ENCODE data around the gene KNTC1. TPM values are rescaled to one million over a fixed set of nuclear protein-coding genes. Genes with fewer than 3 reads are reported as not detected.
A peak's percentile ranks its signal among the peaks of the same experiment; 100 is the strongest.

The KNTC1 gene
- total and polyA plus RNA-seq, 2 of the 13 experiments (the other 11 are each of a cell fraction or from before 2014, with no cell fraction given): 45.1 to 57.6 TPM

DNA sequence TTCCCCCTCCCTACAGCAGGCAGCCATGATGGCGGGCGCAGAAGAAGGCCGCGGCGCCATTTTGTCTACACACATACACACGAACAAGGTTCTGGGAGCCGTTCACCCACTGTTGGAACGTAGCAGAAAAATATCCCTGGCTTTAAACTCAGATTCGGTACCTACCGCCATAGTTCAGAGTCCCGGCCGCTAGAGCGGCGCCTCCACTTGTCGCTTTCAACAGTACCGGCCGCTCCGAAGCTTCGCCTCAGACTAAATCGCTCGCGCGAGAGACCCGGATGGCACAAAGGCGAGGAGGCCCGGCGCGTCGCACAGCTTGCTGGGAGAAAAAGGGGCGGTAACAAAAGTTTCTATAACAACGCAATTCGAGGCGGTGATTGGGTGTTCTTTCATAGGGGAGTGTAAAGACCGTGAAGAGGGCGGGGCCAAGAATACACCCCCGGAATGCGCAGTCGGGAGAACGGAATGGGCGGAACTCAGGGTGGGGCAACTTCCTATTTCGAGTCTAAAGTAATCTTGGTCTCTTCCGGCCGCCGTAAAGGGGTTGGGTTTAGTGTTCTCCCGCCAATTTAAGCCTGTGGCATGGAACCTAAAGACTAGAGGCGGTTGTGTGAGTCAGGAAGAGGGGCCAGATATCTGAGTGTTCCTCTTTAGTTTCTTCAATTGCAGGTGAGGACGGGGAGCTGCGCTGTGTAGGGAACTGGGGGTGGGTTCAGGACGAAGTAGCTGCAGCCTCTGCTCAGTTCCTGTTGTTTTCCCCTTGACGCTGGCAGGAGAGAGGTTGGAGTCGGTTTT lies at the start of gene KNTC1, which contains the start of gene RSRC2 (continued):
- TF ChIP-seq HNF1A (IDR thresholded peaks at IDR 0.05; ENCODE audit: low read depth): no peak
- TF ChIP-seq HNF1A (CRISPR knock-in tag; IDR thresholded peaks at IDR 0.05; ENCODE audit: borderline replicate concordance): no peak; the same call in 1 of the 2 replicates
- no peak for TF ChIP-seq SCMH1 (CRISPR knock-in tag; IDR thresholded peaks at IDR 0.05; ENCODE audit: borderline replicate concordance)
- TF ChIP-seq ZNF564 (CRISPR knock-in tag; IDR thresholded peaks at IDR 0.05): no peak; the same call in 1 of the 2 replicates
- TF ChIP-seq, protein P1, sequence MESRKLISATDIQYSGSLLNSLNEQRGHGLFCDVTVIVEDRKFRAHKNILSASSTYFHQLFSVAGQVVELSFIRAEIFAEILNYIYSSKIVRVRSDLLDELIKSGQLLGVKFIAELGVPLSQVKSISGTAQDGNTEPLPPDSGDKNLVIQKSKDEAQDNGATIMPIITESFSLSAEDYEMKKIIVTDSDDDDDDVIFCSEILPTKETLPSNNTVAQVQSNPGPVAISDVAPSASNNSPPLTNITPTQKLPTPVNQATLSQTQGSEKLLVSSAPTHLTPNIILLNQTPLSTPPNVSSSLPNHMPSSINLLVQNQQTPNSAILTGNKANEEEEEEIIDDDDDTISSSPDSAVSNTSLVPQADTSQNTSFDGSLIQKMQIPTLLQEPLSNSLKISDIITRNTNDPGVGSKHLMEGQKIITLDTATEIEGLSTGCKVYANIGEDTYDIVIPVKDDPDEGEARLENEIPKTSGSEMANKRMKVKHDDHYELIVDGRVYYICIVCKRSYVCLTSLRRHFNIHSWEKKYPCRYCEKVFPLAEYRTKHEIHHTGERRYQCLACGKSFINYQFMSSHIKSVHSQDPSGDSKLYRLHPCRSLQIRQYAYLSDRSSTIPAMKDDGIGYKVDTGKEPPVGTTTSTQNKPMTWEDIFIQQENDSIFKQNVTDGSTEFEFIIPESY (CRISPR knock-in tag; IDR thresholded peaks at IDR 0.05): no peak
- TF ChIP-seq, protein P2, sequence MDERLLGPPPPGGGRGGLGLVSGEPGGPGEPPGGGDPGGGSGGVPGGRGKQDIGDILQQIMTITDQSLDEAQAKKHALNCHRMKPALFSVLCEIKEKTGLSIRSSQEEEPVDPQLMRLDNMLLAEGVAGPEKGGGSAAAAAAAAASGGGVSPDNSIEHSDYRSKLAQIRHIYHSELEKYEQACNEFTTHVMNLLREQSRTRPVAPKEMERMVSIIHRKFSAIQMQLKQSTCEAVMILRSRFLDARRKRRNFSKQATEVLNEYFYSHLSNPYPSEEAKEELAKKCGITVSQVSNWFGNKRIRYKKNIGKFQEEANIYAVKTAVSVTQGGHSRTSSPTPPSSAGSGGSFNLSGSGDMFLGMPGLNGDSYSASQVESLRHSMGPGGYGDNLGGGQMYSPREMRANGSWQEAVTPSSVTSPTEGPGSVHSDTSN (CRISPR knock-in tag; IDR thresholded peaks at IDR 0.05): no peak
- peak; percentile 34; the same call in 1 of the 2 replicates for TF ChIP-seq CEBPB (IDR thresholded peaks at IDR 0.05; ENCODE audit: borderline replicate concordance, low read depth, low read length)
- TF ChIP-seq ZNF891 (CRISPR knock-in tag; IDR thresholded peaks at IDR 0.05): peak; percentile 6; the same call in 1 of the 2 replicates
- no peak for TF ChIP-seq PPARG (CRISPR knock-in tag; conservative IDR thresholded peaks at IDR 0.05)
- peak; percentile 86; the same call in 1 of the 2 replicates for TF ChIP-seq SALL2 (CRISPR knock-in tag; IDR thresholded peaks at IDR 0.05)
- TF ChIP-seq MTA3 (CRISPR knock-in tag; IDR thresholded peaks at IDR 0.05): no peak
- peak; percentile 62 for TF ChIP-seq MEIS2 (CRISPR knock-in tag; IDR thresholded peaks at IDR 0.05)
- 0 out of 2 replicates have a peak, but pooled peaks have one; percentile 10 for TF ChIP-seq ZNF292 (CRISPR knock-in tag; IDR thresholded peaks at IDR 0.05; ENCODE audit: borderline replicate concordance, low read depth)
- peak; percentile 66; the same call in 1 of the 2 replicates for TF ChIP-seq ERF (CRISPR knock-in tag; IDR thresholded peaks at IDR 0.05)
- TF ChIP-seq ZNF878 (CRISPR knock-in tag; IDR thresholded peaks at IDR 0.05): peak; percentile 94
- TF ChIP-seq, protein P3, sequence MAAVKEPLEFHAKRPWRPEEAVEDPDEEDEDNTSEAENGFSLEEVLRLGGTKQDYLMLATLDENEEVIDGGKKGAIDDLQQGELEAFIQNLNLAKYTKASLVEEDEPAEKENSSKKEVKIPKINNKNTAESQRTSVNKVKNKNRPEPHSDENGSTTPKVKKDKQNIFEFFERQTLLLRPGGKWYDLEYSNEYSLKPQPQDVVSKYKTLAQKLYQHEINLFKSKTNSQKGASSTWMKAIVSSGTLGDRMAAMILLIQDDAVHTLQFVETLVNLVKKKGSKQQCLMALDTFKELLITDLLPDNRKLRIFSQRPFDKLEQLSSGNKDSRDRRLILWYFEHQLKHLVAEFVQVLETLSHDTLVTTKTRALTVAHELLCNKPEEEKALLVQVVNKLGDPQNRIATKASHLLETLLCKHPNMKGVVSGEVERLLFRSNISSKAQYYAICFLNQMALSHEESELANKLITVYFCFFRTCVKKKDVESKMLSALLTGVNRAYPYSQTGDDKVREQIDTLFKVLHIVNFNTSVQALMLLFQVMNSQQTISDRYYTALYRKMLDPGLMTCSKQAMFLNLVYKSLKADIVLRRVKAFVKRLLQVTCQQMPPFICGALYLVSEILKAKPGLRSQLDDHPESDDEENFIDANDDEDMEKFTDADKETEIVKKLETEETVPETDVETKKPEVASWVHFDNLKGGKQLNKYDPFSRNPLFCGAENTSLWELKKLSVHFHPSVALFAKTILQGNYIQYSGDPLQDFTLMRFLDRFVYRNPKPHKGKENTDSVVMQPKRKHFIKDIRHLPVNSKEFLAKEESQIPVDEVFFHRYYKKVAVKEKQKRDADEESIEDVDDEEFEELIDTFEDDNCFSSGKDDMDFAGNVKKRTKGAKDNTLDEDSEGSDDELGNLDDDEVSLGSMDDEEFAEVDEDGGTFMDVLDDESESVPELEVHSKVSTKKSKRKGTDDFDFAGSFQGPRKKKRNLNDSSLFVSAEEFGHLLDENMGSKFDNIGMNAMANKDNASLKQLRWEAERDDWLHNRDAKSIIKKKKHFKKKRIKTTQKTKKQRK (IDR thresholded peaks at IDR 0.05; ENCODE audit: low read length): no peak

Data from HepG2 (cell line).